ENCODE data around the gene SGIP1. TPM values are rescaled to one million over a fixed set of nuclear protein-coding genes. Genes with fewer than 3 reads are reported as not detected.
A peak's percentile ranks its signal among the peaks of the same experiment; 100 is the strongest.

SGIP1 gene
- total RNA-seq, 1 donor: 17.4 TPM

DNA sequence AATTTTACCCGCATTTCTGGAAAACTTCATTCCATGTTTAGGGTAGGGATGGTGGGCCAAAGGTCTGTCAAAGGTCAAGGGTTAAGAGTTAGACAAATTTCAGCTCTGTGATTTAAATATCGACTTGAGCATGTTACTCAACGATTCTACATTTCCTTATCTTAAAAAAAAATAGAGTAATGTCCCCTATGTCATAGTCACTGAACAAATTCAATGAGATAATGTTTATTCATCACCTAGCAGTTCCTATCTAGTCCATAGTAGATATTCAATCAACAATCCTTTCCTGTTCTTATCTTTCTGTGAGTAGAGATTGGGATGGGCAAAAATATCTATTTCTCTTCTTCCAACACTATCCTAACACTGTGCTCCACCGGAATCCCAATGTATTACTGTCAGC is 217.2 kb downstream of the SGIP1 start:
- no peak overlapping the region for H3K4me3 ChIP-seq (ENCODE audit: insufficient read depth, low read length)
- H3K4me2 ChIP-seq (ENCODE audit: insufficient read depth, low read length): no peak overlapping the region
- no peak overlapping the region for H2AFZ ChIP-seq (ENCODE audit: low read length)
- no peaks in the 10 kb centered on the region for H3K27me3 ChIP-seq (ENCODE audit: insufficient read depth, low read length)
- H3K27ac ChIP-seq (ENCODE audit: low read depth, low read length): no peak overlapping the region
- no peak for DNase-seq (ENCODE audit: insufficient read length, low spot score, missing footprints)
- no peaks in the 10 kb centered on the region for H4K20me1 ChIP-seq (ENCODE audit: insufficient read depth, low read length)
- no peaks in the 10 kb centered on the region for H3K79me2 ChIP-seq (ENCODE audit: insufficient read depth, low read length)
- no peaks in the 10 kb centered on the region for H3K9me3 ChIP-seq (ENCODE audit: low read depth, low read length)
- TF ChIP-seq, protein P1, sequence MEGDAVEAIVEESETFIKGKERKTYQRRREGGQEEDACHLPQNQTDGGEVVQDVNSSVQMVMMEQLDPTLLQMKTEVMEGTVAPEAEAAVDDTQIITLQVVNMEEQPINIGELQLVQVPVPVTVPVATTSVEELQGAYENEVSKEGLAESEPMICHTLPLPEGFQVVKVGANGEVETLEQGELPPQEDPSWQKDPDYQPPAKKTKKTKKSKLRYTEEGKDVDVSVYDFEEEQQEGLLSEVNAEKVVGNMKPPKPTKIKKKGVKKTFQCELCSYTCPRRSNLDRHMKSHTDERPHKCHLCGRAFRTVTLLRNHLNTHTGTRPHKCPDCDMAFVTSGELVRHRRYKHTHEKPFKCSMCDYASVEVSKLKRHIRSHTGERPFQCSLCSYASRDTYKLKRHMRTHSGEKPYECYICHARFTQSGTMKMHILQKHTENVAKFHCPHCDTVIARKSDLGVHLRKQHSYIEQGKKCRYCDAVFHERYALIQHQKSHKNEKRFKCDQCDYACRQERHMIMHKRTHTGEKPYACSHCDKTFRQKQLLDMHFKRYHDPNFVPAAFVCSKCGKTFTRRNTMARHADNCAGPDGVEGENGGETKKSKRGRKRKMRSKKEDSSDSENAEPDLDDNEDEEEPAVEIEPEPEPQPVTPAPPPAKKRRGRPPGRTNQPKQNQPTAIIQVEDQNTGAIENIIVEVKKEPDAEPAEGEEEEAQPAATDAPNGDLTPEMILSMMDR (IDR thresholded peaks at IDR 0.05; ENCODE audit: extremely low read depth, low read depth, low read length): no peak
- H3K36me3 ChIP-seq (ENCODE audit: insufficient read depth, low read length): no peaks in the 10 kb centered on the region
- peaks cover 34% of the 10 kb centered on the region for H3K4me1 ChIP-seq (ENCODE audit: insufficient read depth, low read length)

DNA sequence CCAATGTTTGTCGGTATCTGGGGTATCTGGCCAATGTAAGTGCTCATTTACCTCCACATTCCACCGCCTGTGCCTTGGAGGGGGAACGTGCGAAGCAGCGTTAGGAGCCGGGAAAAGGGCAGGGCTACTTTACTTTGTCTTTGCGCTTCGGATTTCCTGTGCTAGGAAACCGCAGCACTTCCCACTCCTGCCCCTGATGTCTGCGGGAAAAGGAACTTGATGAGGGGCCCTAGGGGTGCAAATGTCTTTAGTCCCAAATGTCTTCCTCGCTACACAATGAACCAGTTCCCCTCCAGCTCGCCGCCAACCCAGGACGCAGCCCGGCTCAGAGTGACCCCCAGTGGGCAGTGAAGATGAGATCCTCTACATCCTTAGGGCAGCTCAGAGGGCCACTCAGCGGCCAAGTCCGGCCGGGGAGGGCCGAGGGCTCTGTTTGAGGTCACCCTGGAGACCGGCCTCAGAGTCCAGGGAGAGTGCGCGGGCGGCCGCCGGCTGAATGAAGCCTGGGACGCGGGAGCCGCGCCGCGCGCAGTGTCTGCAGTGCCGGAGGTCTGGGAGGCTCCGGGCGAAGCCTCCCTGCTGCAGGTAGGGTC is 218.1 kb downstream of the SGIP1 start, which contains the start of gene DYNLT5:
Gene DYNLT5 (plus strand): TSS at position 460 of the 593 bp plus-strand sequence. CDS start 2,200 bp downstream, outside the sequence.
- H3K36me3 ChIP-seq (ENCODE audit: insufficient read depth, low read length): no peaks in the 10 kb centered on the region
- H4K20me1 ChIP-seq (ENCODE audit: insufficient read depth, low read length): no peaks in the 10 kb centered on the region
- H3K4me1 ChIP-seq (ENCODE audit: insufficient read depth, low read length): peaks cover 32% of the 10 kb centered on the region
- peak; percentile 90 for DNase-seq (ENCODE audit: insufficient read length, low spot score, missing footprints)
- no peaks in the 10 kb centered on the region for H3K27me3 ChIP-seq (ENCODE audit: insufficient read depth, low read length)
- H3K4me3 ChIP-seq (ENCODE audit: insufficient read depth, low read length): peak within 1 kb of the TSS; percentile 73
- peak within 1 kb of the TSS; percentile 53 for H3K27ac ChIP-seq (ENCODE audit: low read depth, low read length)
- peak within 1 kb of the TSS; percentile 86 for H2AFZ ChIP-seq (ENCODE audit: low read length)
- no peaks in the 10 kb centered on the region for H3K79me2 ChIP-seq (ENCODE audit: insufficient read depth, low read length)
- H3K9me3 ChIP-seq (ENCODE audit: low read depth, low read length): no peaks in the 10 kb centered on the region
- TF ChIP-seq, protein P1 (IDR thresholded peaks at IDR 0.05; ENCODE audit: extremely low read depth, low read depth, low read length): peak; percentile 47
- peak within 1 kb of the TSS; percentile 89 for H3K4me2 ChIP-seq (ENCODE audit: insufficient read depth, low read length)

DNA sequence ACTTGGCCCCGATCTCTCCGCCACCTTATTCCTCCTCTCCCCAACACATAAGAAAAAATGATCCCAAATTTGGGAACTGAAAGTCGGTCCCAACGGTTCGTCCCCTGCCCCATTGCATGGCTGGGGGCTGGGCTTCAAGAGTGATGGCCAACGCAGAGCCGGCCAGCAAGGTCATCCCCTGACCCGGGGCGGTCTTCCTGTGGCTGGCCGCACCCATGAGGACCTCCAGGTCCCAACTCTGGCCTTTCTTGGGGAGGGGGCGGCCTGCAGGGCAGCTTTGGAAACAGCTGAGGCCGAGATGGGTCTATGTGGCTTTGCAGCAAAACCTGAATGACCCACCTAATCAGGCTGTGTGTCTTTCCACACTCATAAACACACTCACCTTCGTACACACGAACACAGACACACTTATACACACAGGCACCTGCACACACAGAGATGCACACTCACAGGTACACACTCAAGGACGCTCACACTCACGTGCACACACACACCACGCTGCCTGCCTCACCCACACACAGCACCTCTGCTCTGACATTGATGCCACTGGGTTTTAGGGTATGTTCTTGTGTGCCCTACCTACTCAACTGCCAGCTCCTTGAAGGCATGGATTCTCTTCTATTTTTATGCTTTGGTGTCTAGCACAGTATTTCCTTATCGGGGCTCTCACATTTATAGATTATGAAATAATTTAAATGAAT is 218.9 kb downstream of the SGIP1 start:
- H4K20me1 ChIP-seq (ENCODE audit: insufficient read depth, low read length): no peaks in the 10 kb centered on the region

More for the DNA sequence above, 218.9 kb downstream of the SGIP1 start:
- peak overlapping the region; percentile 28 for H3K27ac ChIP-seq (ENCODE audit: low read depth, low read length)
- TF ChIP-seq, protein P1 (IDR thresholded peaks at IDR 0.05; ENCODE audit: extremely low read depth, low read depth, low read length): no peak
- H3K4me3 ChIP-seq (ENCODE audit: insufficient read depth, low read length): peak overlapping the region; percentile 73
- peak overlapping the region; percentile 86 for H2AFZ ChIP-seq (ENCODE audit: low read length)
- H3K4me1 ChIP-seq (ENCODE audit: insufficient read depth, low read length): peaks cover 26% of the 10 kb centered on the region
- H3K36me3 ChIP-seq (ENCODE audit: insufficient read depth, low read length): no peaks in the 10 kb centered on the region
- no peaks in the 10 kb centered on the region for H3K9me3 ChIP-seq (ENCODE audit: low read depth, low read length)
- H3K27me3 ChIP-seq (ENCODE audit: insufficient read depth, low read length): no peaks in the 10 kb centered on the region
- no peak for DNase-seq (ENCODE audit: insufficient read length, low spot score, missing footprints)
- peak overlapping the region; percentile 89 for H3K4me2 ChIP-seq (ENCODE audit: insufficient read depth, low read length)
- H3K79me2 ChIP-seq (ENCODE audit: insufficient read depth, low read length): no peaks in the 10 kb centered on the region

Data from osteoblast (primary cell).